GM11168 (cell line): ENCODE results near the gene CDH23.

Source experiments
- in situ Hi-C: fragments of 300-500 bp; cut with MboI; formaldehyde crosslinking; loops from one replicate; pipeline ENCODE4 v1.12.0; 2022; ENCODE audit warnings: low sequenced_read_pairs; ENCODE audit not compliant: unreplicated experiment

The CDH23 gene

GRCh38 chr10:71660313-71660712 is 263.6 kb downstream of the CDH23 start:
- in situ Hi-C loops: no loop called here

- in situ Hi-C loops: no loop called here
These were observed 264.4 kb downstream of the CDH23 start for GRCh38 chr10:71661060-71661622.

GRCh38 chr10:71661779-71662336 is 265.1 kb downstream of the CDH23 start:
- in situ Hi-C loops: no loop called here

GRCh38 chr10:71663311-71663710 is 266.6 kb downstream of the CDH23 start:
- in situ Hi-C loops: no loop called here

GRCh38 chr10:71664585-71664984 is 267.9 kb downstream of the CDH23 start:
- in situ Hi-C loops: no loop called here

- in situ Hi-C loops: no loop called here
These were observed 268.7 kb downstream of the CDH23 start for GRCh38 chr10:71665456-71665855.

- in situ Hi-C loops: no loop called here
These were observed 270.1 kb downstream of the CDH23 start for GRCh38 chr10:71666639-71667386.

GRCh38 chr10:71667387-71667752 is 270.6 kb downstream of the CDH23 start:
- in situ Hi-C loops: no loop called here

- in situ Hi-C loops: no loop called here
These were observed 275.6 kb downstream of the CDH23 start for GRCh38 chr10:71671994-71672946.

GRCh38 chr10:71675295-71675970 is 278.7 kb downstream of the CDH23 start:
- in situ Hi-C loops: no loop called here

GRCh38 chr10:71677261-71677660 is 280.5 kb downstream of the CDH23 start:
- in situ Hi-C loops: no loop called here

- in situ Hi-C loops: no loop called here
These were observed 281.5 kb downstream of the CDH23 start for GRCh38 chr10:71678057-71678805.

- in situ Hi-C loops: no loop called here
These were observed 282.7 kb downstream of the CDH23 start for GRCh38 chr10:71679425-71679824.

GRCh38 chr10:71681977-71682376 is 285.3 kb downstream of the CDH23 start:
- in situ Hi-C loops: no loop called here

GRCh38 chr10:71683301-71683700 is 286.6 kb downstream of the CDH23 start:
- in situ Hi-C loops: no loop called here

GRCh38 chr10:71684356-71685173 is 287.8 kb downstream of the CDH23 start:
- in situ Hi-C loops: no loop called here

GRCh38 chr10:71685554-71686232 is 289.0 kb downstream of the CDH23 start:
- in situ Hi-C loops: no loop called here

GRCh38 chr10:71687077-71687476 is 290.4 kb downstream of the CDH23 start:
- in situ Hi-C loops: no loop called here
